GM18519 (cell line): ENCODE measurements around the gene SEMA6B.

Source experiments
- ATAC-seq: cut with Tn5 transposase; IDR thresholded peaks from one replicate; pipeline ENCODE4 v1.9.1; 2021; ENCODE audit warnings: mild to moderate bottlenecking, moderate library complexity; ENCODE audit not compliant: unreplicated experiment, low FRiP score

Gene SEMA6B

DNA sequence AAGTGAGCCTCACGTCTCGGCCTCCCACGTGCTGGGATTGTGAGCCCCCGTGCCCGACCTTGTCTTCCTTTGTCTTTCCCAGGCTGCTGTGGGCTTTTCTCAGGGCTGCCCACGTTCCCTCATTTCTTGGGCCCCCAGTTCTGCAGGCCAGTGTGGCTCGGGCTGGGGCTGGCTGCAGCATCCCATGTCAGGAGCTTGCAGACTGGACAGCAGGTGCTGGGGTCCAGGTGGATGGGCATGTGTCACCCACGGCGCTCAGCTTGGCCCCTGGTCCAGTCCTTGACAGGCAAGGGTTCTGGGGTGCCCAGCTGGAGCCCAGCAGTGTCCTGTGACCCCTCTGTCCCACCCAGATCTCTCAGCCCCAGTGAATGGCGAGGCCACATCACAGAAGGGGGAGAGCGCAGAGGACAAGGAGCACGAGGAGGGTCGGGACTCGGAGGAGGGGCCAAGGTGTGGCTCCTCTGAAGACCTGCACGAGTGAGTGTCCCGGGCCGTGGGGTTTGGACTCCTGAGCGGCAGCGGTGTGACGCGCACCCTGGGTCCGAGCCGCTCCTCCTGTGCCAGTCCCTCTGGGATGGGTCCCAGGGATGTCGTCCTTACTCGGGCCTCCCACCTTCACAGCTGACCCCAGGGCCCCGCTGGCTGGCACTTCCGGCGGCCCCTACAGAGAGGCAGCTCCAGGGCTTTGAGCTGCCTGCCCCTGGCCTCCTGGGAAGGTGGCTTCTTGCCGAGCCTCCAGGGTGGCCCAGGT, 58.5 kb downstream of the SEMA6B start:
- no peak for ATAC-seq

GRCh38 chr19:4499855-4500254, 59.6 kb downstream of the SEMA6B start:
- no peak for ATAC-seq

DNA sequence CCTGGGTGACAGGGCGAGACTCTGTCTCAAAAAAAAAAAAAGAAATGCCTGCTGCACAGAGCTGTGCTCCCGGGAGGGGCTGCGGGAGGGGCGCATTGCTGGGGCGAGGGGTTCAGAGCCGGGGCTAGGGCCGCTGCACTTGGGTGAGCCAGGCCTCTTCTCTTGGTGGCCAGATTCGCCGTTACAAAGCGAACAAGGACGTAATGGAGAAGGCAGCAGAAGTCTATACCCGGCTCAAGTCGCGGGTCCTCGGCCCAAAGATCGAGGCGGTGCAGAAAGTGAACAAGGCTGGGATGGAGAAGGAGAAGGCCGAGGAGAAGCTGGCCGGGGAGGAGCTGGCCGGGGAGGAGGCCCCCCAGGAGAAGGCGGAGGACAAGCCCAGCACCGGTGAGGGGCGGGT, 60.2 kb downstream of the SEMA6B start:
- ATAC-seq, result no peak

- ATAC-seq, result no peak
Observed at GRCh38 chr19:4498694-4499093, 60.8 kb downstream of the SEMA6B start.

- ATAC-seq, result no peak
Observed at GRCh38 chr19:4497770-4498389, 61.6 kb downstream of the SEMA6B start.

DNA sequence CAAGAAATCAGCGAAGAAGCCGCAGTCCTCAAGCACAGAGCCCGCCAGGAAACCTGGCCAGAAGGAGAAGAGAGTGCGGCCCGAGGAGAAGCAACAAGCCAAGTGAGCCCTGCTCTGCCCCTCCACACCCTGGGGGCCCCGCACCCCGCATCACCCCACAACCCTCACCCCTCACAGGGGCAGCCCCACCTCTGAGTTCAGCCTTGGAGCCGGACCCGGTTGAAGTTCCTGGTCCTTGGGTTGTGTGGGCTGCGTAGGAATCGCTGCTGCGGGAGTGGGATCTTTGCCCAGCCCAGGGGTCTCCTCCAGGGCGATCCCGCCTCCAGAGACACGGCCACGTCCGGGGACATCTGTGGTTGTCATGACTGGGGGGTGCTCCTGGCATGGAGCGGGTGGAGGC, 63.2 kb downstream of the SEMA6B start:
- no peak for ATAC-seq

DNA sequence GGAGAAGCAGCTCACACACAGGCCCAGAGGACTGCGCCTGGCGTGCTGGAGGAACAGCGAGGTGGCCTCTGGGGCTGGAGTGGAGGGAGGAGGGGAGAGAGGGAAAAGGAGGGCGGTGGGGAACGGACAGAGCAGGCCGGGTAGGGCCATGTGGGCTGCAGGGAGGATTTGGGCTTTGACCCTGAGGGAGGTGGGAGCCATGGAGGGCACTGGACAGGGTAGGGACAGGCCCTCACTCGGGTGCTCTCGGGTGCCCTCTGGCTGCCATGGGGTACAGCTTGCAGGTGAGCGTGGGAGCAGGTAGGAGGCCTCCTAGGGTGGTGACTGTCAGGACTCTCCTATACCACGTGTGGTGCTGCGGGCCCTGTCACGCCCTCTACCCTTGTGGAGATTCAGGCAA, 64.0 kb downstream of the SEMA6B start:
- no peak for ATAC-seq

DNA sequence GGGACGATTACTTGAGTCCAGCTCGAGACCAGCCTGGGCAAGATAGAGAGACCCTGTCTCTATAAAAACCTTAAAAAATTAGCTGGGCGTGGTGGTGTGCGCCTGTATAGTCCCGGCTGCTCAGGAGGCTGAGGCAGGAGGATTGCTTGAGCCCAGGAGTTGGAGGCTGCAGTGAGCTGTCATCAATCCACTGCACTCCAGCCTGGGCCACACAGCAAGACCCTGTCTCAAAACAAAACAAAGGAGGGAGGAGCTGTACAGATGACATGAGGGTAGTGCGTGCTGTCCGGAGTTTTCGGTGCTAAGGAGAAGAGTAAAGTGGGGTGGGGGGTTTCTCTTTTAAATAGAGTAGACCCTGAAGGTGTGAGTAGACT, 64.8 kb downstream of the SEMA6B start:
- ATAC-seq, result no peak

DNA sequence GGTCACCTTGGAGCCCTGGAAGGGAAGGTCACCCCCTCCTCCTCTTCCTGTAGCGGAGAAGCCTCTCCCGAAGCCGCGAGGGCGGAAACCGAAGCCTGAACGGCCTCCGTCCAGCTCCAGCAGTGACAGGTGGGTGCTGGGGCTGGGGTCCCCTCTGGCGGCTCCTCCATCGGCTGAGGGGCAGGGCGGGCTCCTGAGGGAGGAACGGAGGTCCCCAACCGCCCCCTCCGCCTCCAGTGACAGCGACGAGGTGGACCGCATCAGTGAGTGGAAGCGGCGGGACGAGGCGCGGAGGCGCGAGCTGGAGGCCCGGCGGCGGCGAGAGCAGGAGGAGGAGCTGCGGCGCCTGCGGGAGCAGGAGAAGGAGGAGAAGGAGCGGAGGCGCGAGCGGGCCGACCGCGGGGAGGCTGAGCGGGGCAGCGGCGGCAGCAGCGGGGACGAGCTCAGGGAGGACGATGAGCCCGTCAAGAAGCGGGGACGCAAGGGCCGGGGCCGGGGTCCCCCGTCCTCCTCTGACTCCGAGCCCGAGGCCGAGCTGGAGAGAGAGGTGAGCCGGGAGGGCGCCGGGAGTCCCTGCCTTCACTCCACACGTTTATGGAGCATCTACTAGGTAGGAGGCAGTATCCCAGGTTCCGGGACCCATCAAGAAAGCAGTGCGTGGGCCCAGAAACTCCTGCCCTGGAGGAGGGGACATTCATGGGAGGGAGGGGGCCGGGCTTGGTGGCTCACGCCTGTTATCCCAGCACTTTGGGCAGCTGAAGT, 65.4 kb downstream of the SEMA6B start:
- ATAC-seq, result no peak

GRCh38 chr19:4493104-4493928, 66.2 kb downstream of the SEMA6B start:
- no peak for ATAC-seq
